Progenitor cell of endocrine pancreas (in vitro differentiated cells): ENCODE data around the gene TRMT13. TPM values are rescaled to one million over a fixed set of nuclear protein-coding genes. Genes with fewer than 3 reads are reported as not detected.

Experiments
- DNase-seq: peaks from one replicate; pipeline ENCODE4 v3.0.0; 2021; ENCODE audit warnings: low spot score; ENCODE audit not compliant: unreplicated experiment
- H3K27ac Mint-ChIP-seq: 2 replicates; pipeline ENCODE4 v1.8.0; 2021; ENCODE audit warnings: mild to moderate bottlenecking, moderate library complexity, mixed read lengths
- H3K27me3 Mint-ChIP-seq: 2 replicates; pipeline ENCODE4 v1.8.0; 2021; ENCODE audit warnings: mixed read lengths
- H3K36me3 Mint-ChIP-seq: 2 replicates; pipeline ENCODE4 v1.8.0; 2022; ENCODE audit warnings: mixed read lengths; ENCODE audit not compliant: insufficient read depth
- H3K4me1 Mint-ChIP-seq: 2 replicates; pipeline ENCODE4 v1.8.0; 2021; ENCODE audit warnings: low read depth, mixed read lengths
- H3K4me3 Mint-ChIP-seq: 2 replicates; pipeline ENCODE4 v1.8.0; 2021; ENCODE audit warnings: low read depth, mild to moderate bottlenecking, moderate library complexity, mixed read lengths
- H3K9me3 Mint-ChIP-seq: 2 replicates; pipeline ENCODE4 v1.8.0; 2021; ENCODE audit warnings: low read depth, mixed read lengths
- total RNA-seq: library from RNA; stranded (reverse); gene quantifications from 2 replicates; pipeline ENCODE4 v1.2.1, GENCODE V29; 2021
- TF ChIP-seq, protein P1 (sequence below): fragments of 200-600 bp; sonication (generic); IDR thresholded peaks from one replicate; pipeline ENCODE4 v1.5.0; 2021; ENCODE audit warnings: antibody characterized with exemption, mild to moderate bottlenecking; ENCODE audit not compliant: unreplicated experiment

TRMT13 gene
- total RNA-seq, 1 donor from 2014 or later: 26.2 TPM

GRCh38 chr1:100127226-100127625, 5.7 kb upstream of the TRMT13 start:
- Mint-ChIP-seq H3K27me3 (no peaks in the 10 kb centered on the region), H3K4me3 (no peak overlapping the region), H3K4me1 (peaks cover 5% of the 10 kb centered on the region), H3K9me3 (no peaks in the 10 kb centered on the region), H3K27ac (no peak overlapping the region), H3K36me3 (no peaks in the 10 kb centered on the region)
- TF ChIP-seq, protein P1, sequence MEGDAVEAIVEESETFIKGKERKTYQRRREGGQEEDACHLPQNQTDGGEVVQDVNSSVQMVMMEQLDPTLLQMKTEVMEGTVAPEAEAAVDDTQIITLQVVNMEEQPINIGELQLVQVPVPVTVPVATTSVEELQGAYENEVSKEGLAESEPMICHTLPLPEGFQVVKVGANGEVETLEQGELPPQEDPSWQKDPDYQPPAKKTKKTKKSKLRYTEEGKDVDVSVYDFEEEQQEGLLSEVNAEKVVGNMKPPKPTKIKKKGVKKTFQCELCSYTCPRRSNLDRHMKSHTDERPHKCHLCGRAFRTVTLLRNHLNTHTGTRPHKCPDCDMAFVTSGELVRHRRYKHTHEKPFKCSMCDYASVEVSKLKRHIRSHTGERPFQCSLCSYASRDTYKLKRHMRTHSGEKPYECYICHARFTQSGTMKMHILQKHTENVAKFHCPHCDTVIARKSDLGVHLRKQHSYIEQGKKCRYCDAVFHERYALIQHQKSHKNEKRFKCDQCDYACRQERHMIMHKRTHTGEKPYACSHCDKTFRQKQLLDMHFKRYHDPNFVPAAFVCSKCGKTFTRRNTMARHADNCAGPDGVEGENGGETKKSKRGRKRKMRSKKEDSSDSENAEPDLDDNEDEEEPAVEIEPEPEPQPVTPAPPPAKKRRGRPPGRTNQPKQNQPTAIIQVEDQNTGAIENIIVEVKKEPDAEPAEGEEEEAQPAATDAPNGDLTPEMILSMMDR: no peak
- no peak for DNase-seq

DNA sequence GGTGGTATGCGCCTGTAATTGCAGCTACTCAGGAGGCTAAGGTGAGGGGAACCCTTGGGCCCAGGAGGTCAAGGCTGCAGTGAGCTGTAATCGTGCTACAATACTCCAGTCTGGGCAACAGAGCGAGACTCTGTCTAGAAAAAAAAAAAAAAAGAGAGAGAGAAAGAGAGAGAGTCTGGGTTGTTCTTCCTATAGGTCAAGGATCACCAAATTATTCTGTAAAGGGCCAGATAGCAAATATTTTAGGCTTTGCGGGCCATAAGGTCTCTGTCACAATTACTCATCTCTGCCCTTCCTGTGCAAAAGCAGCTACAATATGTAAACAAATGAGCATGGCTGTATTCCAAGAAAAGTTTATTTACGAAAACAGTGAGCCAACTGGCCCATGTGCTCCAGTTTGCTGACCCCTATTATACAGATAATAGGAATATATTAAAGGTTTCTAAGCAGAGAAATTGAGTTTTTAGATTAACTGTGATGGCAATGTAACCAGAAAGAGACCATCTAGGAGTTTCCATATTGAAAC, 2.3 kb upstream of the TRMT13 start:
- H3K4me1 Mint-ChIP-seq: peaks cover 15% of the 10 kb centered on the region
- no peak overlapping the region for H3K4me3 Mint-ChIP-seq
- no peaks in the 10 kb centered on the region for H3K36me3 Mint-ChIP-seq
- H3K27me3 Mint-ChIP-seq: no peaks in the 10 kb centered on the region
- no peak for DNase-seq
- H3K27ac Mint-ChIP-seq: no peak overlapping the region
- TF ChIP-seq, protein P1: no peak
- H3K9me3 Mint-ChIP-seq: no peaks in the 10 kb centered on the region

DNA sequence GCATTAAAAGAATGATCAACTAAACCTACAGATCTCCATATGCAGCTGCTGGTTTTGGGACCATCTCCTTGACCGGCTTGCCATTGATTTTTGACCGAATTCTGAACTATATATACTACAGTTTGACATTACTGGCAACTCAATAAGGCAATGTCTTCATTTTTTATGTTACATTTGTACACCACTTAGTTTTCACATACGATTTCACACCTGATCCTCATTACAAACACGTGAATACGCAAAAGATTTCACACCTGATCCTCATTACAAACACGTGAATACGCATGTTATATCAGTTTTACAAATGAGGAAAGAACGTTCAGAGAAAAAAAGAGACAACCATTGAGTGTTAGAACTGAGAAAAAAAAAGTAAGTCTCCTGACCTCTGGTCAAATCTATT, 1.3 kb upstream of the TRMT13 start:
- TF ChIP-seq, protein P1: no peak
- Mint-ChIP-seq H3K36me3 (no peaks in the 10 kb centered on the region), H3K4me1 (peaks cover 15% of the 10 kb centered on the region), H3K27me3 (no peaks in the 10 kb centered on the region), H3K9me3 (no peaks in the 10 kb centered on the region), H3K27ac (peak overlapping the region; percentile 99), H3K4me3 (peak overlapping the region; percentile 98)
- DNase-seq: no peak

DNA sequence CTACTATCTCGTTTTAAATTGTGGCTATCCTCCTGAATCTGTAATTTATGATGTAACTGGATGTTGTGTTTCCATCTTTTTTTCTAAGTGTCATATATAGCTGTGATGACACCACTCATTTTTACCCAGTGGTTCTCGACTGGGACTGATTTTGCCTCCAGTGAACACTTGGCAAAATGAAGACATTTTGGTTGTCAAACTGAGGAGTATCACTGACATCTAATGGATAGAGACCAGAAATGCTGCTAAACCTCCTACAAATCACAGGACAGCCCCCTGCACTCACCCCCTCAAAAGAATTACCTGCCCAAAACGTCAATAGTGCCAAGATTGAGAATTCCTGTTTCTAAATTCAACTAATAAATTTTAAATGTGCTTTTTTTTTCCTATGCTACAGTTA, 1.9 kb downstream of the TRMT13 start:
- peaks cover 7% of the 10 kb centered on the region for H3K36me3 Mint-ChIP-seq
- H3K4me3 Mint-ChIP-seq: peak overlapping the region; percentile 61
- no peaks in the 10 kb centered on the region for H3K27me3 Mint-ChIP-seq
- TF ChIP-seq, protein P1: no peak
- H3K9me3 Mint-ChIP-seq: no peaks in the 10 kb centered on the region
- DNase-seq: no peak
- no peak overlapping the region for H3K27ac Mint-ChIP-seq
- H3K4me1 Mint-ChIP-seq: peaks cover 15% of the 10 kb centered on the region

GRCh38 chr1:100137602-100138001, 4.6 kb downstream of the TRMT13 start:
- Mint-ChIP-seq H3K4me1 (peaks cover 6% of the 10 kb centered on the region), H3K27ac (no peak overlapping the region), H3K9me3 (no peaks in the 10 kb centered on the region), H3K36me3 (peaks cover 16% of the 10 kb centered on the region), H3K4me3 (no peak overlapping the region), H3K27me3 (no peaks in the 10 kb centered on the region)
- DNase-seq: no peak
- TF ChIP-seq, protein P1: no peak
